Caki2 (cell line): Measurements from ENCODE around the gene FAM131C. TPM values are rescaled to one million over a fixed set of nuclear protein-coding genes. Genes with fewer than 3 reads are reported as not detected.

ENCODE experiments used
- DNase-seq: peaks from one replicate; pipeline ENCODE4 v3.0.0-alpha.2; 2015; ENCODE audit warnings: low read depth
- in situ Hi-C: cut with HindIII; loops from 2 replicates; pipeline ENCODE4 v1.10.0; 2016; ENCODE audit warnings: low sequenced_read_pairs, low pct_unique_long_range_greater_than_20kb, mixed read lengths
- total RNA-seq: library from RNA; depleted of rRNA; stranded (reverse); fragments of >200 nt; shearing (Covaris generic); gene quantifications from 2 replicates; pipeline ENCODE4 v1.2.3, GENCODE V29; 2014; ENCODE audit warnings: low replicate concordance

FAM131C gene
- total RNA-seq, 1 experiment from 2014 or later = 2.4 TPM

- no peak for DNase-seq
- in situ Hi-C loops = no loop called here
These were observed 8.2 kb upstream of the FAM131C start for GRCh38 chr1:16081636-16082035.

GRCh38 chr1:16080422-16081150 lies 7.1 kb upstream of the FAM131C start:
- DNase-seq = no peak
- in situ Hi-C loops = no loop called here

GRCh38 chr1:16078925-16079656 lies 5.6 kb upstream of the FAM131C start:
- in situ Hi-C loops = no loop called here
- DNase-seq = peak; percentile 77

GRCh38 chr1:16077406-16078245 lies 4.2 kb upstream of the FAM131C start:
- in situ Hi-C loops = no loop called here

GRCh38 chr1:16076865-16077238 lies 3.4 kb upstream of the FAM131C start:
- in situ Hi-C loops = no loop called here
- peak; percentile 90 for DNase-seq

More at GRCh38 chr1:16077406-16078245, 4.2 kb upstream of the FAM131C start:
- no peak for DNase-seq

GRCh38 chr1:16076031-16076864 lies 2.8 kb upstream of the FAM131C start:
- DNase-seq = peak; percentile 91
- in situ Hi-C loops = no loop called here

- in situ Hi-C loops = no loop called here
- peak; percentile 26 for DNase-seq
These were observed 2.0 kb upstream of the FAM131C start for GRCh38 chr1:16075337-16076030.

GRCh38 chr1:16074217-16074616 lies 766 bp upstream of the FAM131C start:
- DNase-seq = no peak
- in situ Hi-C loops = no loop called here

- in situ Hi-C loops = no loop called here
- DNase-seq = no peak
These were observed 601 bp downstream of the FAM131C start for GRCh38 chr1:16072616-16073484.

GRCh38 chr1:16072095-16072494 lies 1.4 kb downstream of the FAM131C start:
- DNase-seq = no peak
- in situ Hi-C loops = no loop called here

GRCh38 chr1:16071614-16072013 lies 1.8 kb downstream of the FAM131C start:
- DNase-seq = no peak
- in situ Hi-C loops = no loop called here

- DNase-seq = no peak
- in situ Hi-C loops = no loop called here
These were observed 2.7 kb downstream of the FAM131C start for GRCh38 chr1:16070640-16071355.

GRCh38 chr1:16068356-16069270 lies 4.8 kb downstream of the FAM131C start:
- in situ Hi-C loops = no loop called here
- DNase-seq = peak; percentile 37

- in situ Hi-C loops = no loop called here
- no peak for DNase-seq
These were observed 5.5 kb downstream of the FAM131C start for GRCh38 chr1:16067933-16068332.

GRCh38 chr1:16067127-16067768 lies 6.2 kb downstream of the FAM131C start:
- in situ Hi-C loops = no loop called here
- peak; percentile 77 for DNase-seq
